Muscle layer of colon (tissue), 2 donors: Measurements from ENCODE around the gene SOX6.

Source experiments
- H3K27ac ChIP-seq: one replicate; pipeline ENCODE4 v1.7.0; 2013; ENCODE audit warnings: low read depth, mild to moderate bottlenecking, low read length, moderate library complexity
- H3K27me3 ChIP-seq, 2 donors: one replicate each; pipeline ENCODE4 v1.7.0; 2013; ENCODE audit warnings: low read length in 2 of 2, mild to moderate bottlenecking in 2 of 2; ENCODE audit not compliant: insufficient read depth in 2 of 2, control insufficient read depth in 1 of 2
- H3K36me3 ChIP-seq: one replicate; pipeline ENCODE4 v1.7.0; 2013; ENCODE audit warnings: mild to moderate bottlenecking, low read length; ENCODE audit not compliant: insufficient read depth
- H3K4me1 ChIP-seq: one replicate; pipeline ENCODE4 v1.7.0; 2013; ENCODE audit warnings: mild to moderate bottlenecking, low read length; ENCODE audit not compliant: insufficient read depth
- H3K4me3 ChIP-seq, 2 donors: one replicate each; pipeline ENCODE4 v1.7.0; 2013; ENCODE audit warnings: low read length in 2 of 2, low read depth in 1 of 2, mild to moderate bottlenecking in 1 of 2, moderate library complexity in 1 of 2
- H3K9ac ChIP-seq: one replicate; pipeline ENCODE4 v1.7.0; 2013; ENCODE audit warnings: low read length
- H3K9me3 ChIP-seq: one replicate; pipeline ENCODE4 v1.7.0; 2013; ENCODE audit warnings: mild to moderate bottlenecking, low read length
- donor health status: abdominal sarcoma.
- donor health status: Adenocarcinoma of cecum.

The SOX6 gene

DNA sequence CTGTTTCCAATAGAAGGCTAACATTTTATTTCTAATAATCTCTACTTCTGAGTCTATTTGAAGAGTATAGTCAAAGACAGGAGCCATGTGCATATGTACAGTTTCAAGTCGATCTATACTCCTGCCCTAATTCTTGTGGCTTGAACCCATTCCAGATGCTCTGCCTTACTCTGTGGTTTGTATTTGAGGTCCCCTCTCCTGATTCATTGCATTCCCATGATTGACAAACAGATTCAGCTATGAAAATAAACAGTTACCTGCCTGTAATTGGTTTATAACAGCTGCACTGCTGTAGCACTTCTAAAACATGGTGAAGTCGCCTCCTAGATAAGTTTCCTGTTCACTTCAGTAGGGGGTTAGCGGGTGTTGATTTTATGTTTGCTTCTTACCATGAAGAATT, 138.7 kb downstream of the SOX6 start:
- Histone ChIP-seq H3K27me3 (no peaks in the 10 kb centered on the region), H3K4me1 (no peaks in the 10 kb centered on the region), H3K36me3 (no peaks in the 10 kb centered on the region), H3K9ac (no peak overlapping the region), H3K27ac (no peak overlapping the region), H3K4me3 (no peak overlapping the region), H3K9me3 (no peaks in the 10 kb centered on the region)

DNA sequence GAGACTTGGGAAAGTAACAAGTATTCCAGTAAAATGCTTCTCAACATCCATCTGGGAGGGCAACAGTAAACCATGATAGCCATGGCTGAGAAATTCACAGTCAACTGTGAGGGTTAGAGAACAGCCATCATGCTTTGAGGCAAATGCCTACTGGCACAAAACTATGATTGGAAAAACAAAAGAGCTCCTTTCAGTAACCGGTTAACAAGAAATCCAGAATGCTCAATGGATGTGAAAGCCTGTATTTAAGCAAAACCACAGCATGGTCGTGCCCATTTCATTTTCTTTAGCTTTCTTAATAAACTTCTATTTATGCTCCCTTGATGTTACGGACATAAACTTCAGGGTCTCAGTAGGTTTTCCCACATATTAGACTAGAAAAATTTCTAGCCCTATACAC, 139.5 kb downstream of the SOX6 start:
- no peaks in the 10 kb centered on the region for H3K27me3 ChIP-seq
- no peak overlapping the region for H3K27ac ChIP-seq
- H3K9ac ChIP-seq = no peak overlapping the region
- no peak overlapping the region for H3K4me3 ChIP-seq
- no peaks in the 10 kb centered on the region for H3K4me1 ChIP-seq
- H3K9me3 ChIP-seq = no peaks in the 10 kb centered on the region
- H3K36me3 ChIP-seq = no peaks in the 10 kb centered on the region

- Histone ChIP-seq H3K27me3 (no peaks in the 10 kb centered on the region), H3K27ac (no peak overlapping the region)
These were observed 141.0 kb downstream of the SOX6 start for GRCh38 chr11:16215352-16215751.

GRCh38 chr11:16211407-16211806, 144.9 kb downstream of the SOX6 start:
- H3K36me3 ChIP-seq = no peaks in the 10 kb centered on the region
- H3K4me3 ChIP-seq = no peak overlapping the region
- H3K27ac ChIP-seq = no peak overlapping the region
- H3K9ac ChIP-seq = no peak overlapping the region
- no peaks in the 10 kb centered on the region for H3K27me3 ChIP-seq
- H3K4me1 ChIP-seq = no peaks in the 10 kb centered on the region
- no peaks in the 10 kb centered on the region for H3K9me3 ChIP-seq

More at GRCh38 chr11:16215352-16215751, 141.0 kb downstream of the SOX6 start:
- H3K4me3 ChIP-seq = no peak overlapping the region
- no peaks in the 10 kb centered on the region for H3K4me1 ChIP-seq
- no peaks in the 10 kb centered on the region for H3K36me3 ChIP-seq
- H3K9ac ChIP-seq = no peak overlapping the region
- no peaks in the 10 kb centered on the region for H3K9me3 ChIP-seq

- Histone ChIP-seq H3K4me3 (no peak overlapping the region), H3K4me1 (no peaks in the 10 kb centered on the region), H3K36me3 (no peaks in the 10 kb centered on the region), H3K9ac (no peak overlapping the region), H3K27ac (no peak overlapping the region), H3K27me3 (no peaks in the 10 kb centered on the region), H3K9me3 (no peaks in the 10 kb centered on the region)
These were observed 152.1 kb downstream of the SOX6 start for GRCh38 chr11:16204261-16204660.

- no peak overlapping the region for H3K4me3 ChIP-seq
- H3K4me1 ChIP-seq = no peaks in the 10 kb centered on the region
- no peak overlapping the region for H3K27ac ChIP-seq
- H3K9me3 ChIP-seq = no peaks in the 10 kb centered on the region
- H3K9ac ChIP-seq = no peak overlapping the region
- H3K27me3 ChIP-seq = no peaks in the 10 kb centered on the region
- H3K36me3 ChIP-seq = no peaks in the 10 kb centered on the region
These were observed 160.7 kb downstream of the SOX6 start for GRCh38 chr11:16195651-16196050.

DNA sequence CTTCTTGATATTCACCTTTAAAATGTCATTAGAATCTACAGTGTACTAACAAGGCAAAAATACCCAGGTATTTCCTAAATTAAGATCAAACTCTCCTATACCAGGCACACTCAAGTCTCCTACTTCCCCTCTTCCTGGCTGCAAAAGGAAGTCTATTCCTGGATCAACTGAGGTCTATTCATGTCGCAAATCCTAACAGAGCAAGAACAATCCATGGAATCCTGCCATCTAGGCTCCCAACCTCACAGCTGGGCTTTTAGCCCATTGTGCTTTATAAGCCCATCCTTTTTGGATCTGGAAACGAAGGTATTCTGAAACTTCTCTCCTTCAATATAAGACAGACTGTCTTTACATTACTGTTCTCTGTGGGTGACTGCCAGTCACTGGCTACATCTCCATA, 161.8 kb downstream of the SOX6 start:
- no peaks in the 10 kb centered on the region for H3K36me3 ChIP-seq
- H3K9me3 ChIP-seq = no peaks in the 10 kb centered on the region
- H3K27me3 ChIP-seq = no peaks in the 10 kb centered on the region
- H3K27ac ChIP-seq = no peak overlapping the region
- no peaks in the 10 kb centered on the region for H3K4me1 ChIP-seq
- no peak overlapping the region for H3K4me3 ChIP-seq
- no peak overlapping the region for H3K9ac ChIP-seq

GRCh38 chr11:16193897-16194381, 162.4 kb downstream of the SOX6 start:
- H3K9me3 ChIP-seq = no peaks in the 10 kb centered on the region
- H3K9ac ChIP-seq = no peak overlapping the region
- no peaks in the 10 kb centered on the region for H3K4me1 ChIP-seq
- no peak overlapping the region for H3K4me3 ChIP-seq
- no peak overlapping the region for H3K27ac ChIP-seq
- no peaks in the 10 kb centered on the region for H3K27me3 ChIP-seq
- no peaks in the 10 kb centered on the region for H3K36me3 ChIP-seq

GRCh38 chr11:16191868-16192240, 164.5 kb downstream of the SOX6 start:
- Histone ChIP-seq H3K4me3 (no peak overlapping the region), H3K9ac (no peak overlapping the region), H3K27me3 (no peaks in the 10 kb centered on the region), H3K4me1 (no peaks in the 10 kb centered on the region), H3K9me3 (no peaks in the 10 kb centered on the region), H3K36me3 (no peaks in the 10 kb centered on the region), H3K27ac (no peak overlapping the region)

GRCh38 chr11:16191212-16191867, 165.0 kb downstream of the SOX6 start:
- Histone ChIP-seq H3K9ac (no peak overlapping the region), H3K4me3 (no peak overlapping the region), H3K36me3 (no peaks in the 10 kb centered on the region), H3K27ac (no peak overlapping the region), H3K9me3 (no peaks in the 10 kb centered on the region), H3K4me1 (no peaks in the 10 kb centered on the region), H3K27me3 (no peaks in the 10 kb centered on the region)

GRCh38 chr11:16186680-16187079, 169.7 kb downstream of the SOX6 start:
- H3K27me3 ChIP-seq = no peaks in the 10 kb centered on the region
- no peaks in the 10 kb centered on the region for H3K36me3 ChIP-seq
- no peaks in the 10 kb centered on the region for H3K9me3 ChIP-seq
- no peak overlapping the region for H3K4me3 ChIP-seq
- H3K27ac ChIP-seq = no peak overlapping the region
- no peaks in the 10 kb centered on the region for H3K4me1 ChIP-seq
- H3K9ac ChIP-seq = no peak overlapping the region

DNA sequence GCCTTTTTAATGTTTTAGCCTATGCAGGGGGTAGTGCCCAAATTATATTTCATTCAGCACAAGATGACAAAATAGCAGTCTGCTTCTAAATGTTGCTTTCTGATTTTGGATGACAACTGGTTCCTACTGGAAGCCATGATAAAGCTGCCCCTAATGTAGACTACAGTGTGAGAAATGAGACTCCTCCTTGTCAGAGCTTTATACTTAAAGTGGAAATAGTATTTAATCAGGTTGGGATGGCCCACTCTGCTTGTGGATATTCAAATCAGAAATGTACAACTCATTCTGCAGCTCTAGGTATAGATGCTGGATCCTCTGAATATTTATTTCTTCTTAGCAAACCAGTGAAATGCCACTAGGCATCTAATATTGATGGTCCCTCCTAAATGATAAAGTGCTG, 171.3 kb downstream of the SOX6 start:
- H3K4me3 ChIP-seq = no peak overlapping the region
- H3K27ac ChIP-seq = no peak overlapping the region
- no peaks in the 10 kb centered on the region for H3K9me3 ChIP-seq
- no peaks in the 10 kb centered on the region for H3K4me1 ChIP-seq
- no peaks in the 10 kb centered on the region for H3K36me3 ChIP-seq
- H3K9ac ChIP-seq = no peak overlapping the region
- no peaks in the 10 kb centered on the region for H3K27me3 ChIP-seq
